ENCODE measurements around the gene ADAMTSL1. TPM values are rescaled to one million over a fixed set of nuclear protein-coding genes. Genes with fewer than 3 reads are reported as not detected.

ADAMTSL1 gene
- total RNA-seq, 2 donors from 2014 or later: 3.4 to 3.8 TPM

DNA sequence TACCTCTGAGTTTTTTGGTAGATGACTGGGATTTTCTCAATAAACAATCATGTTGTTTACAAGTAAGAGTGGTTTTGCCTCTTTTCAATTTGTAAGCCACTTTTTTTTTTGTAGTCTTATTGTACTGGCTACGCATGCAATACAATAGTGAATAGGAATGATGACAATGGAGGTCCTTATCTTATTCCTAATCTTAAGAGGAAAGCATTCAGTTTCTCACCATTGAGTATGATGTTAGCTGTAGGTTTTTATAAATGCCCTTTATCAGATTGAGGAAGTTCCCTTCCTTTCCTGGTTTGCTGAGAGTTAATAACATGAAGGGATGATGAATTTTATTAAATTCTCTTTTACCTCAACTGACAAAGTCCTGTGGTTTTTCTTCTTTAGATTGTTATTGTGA lies 155.2 kb downstream of the ADAMTSL1 start:
- DNase-seq (ENCODE audit: low spot score): no peak
- Histone ChIP-seq H3K9me3 (peaks cover 0 to 6% of the 10 kb centered on the region in 2 donors), H3K27ac (no peak overlapping the region), H3K27me3 (no peaks in the 10 kb centered on the region), H3K4me3 (no peak overlapping the region), H3K4me1 (peaks cover 0 to 5% of the 10 kb centered on the region in 2 donors), H3K36me3 (no peaks in the 10 kb centered on the region)
- TF ChIP-seq CTCF (IDR thresholded peaks at IDR 0.05): no peak

DNA sequence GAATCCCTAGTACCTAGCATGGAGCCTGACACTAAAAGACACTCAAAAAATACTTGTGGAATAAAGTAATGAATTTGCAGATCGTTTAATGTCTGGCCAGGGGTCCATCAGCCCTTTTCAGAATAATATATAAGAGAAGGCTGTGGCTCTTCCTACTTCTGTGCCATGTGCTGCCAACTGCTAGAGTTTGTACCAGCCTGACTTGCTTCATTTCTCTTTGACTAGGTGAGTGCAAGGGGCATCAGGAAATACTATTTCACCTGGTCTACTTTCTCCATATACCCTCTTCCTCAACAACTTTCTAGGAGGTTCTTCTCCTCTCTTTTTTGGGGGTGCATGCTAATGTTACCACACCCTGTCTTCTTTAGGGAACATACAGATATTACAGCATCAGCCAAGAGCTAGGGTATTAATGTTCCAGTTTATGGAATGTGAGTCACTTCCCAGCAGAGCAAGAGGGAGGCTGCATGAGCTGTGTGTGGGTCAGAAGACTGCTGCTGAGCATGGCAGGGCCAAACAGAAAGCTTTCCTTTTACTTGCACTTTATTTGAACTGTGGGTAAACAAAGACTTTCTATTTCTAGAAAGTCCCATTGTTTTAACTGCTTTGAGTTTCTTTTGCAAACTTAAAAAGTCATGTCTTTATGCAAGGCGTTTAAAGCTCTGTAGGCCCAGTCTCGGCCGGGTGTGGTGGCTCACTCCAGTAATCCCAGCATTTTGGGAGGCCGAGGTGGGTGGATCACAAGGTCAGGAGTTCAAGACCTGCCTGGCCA lies 158.9 kb downstream of the ADAMTSL1 start:
- DNase-seq (ENCODE audit: low spot score): no peak
- Histone ChIP-seq H3K36me3 (no peaks in the 10 kb centered on the region), H3K27me3 (no peaks in the 10 kb centered on the region), H3K27ac (peak overlapping the region; percentile 47 to 60), H3K4me3 (no peak overlapping the region), H3K4me1 (peaks cover 0 to 5% of the 10 kb centered on the region in 2 donors), H3K9me3 (peaks cover 0 to 1% of the 10 kb centered on the region in 2 donors)
- TF ChIP-seq CTCF (IDR thresholded peaks at IDR 0.05): no peak

- H3K4me3 ChIP-seq: no peak overlapping the region
These were observed 162.8 kb downstream of the ADAMTSL1 start for GRCh38 chr9:18636781-18637180.

GRCh38 chr9:18638371-18639249 lies 164.7 kb downstream of the ADAMTSL1 start:
- Histone ChIP-seq H3K27ac (no peak overlapping the region), H3K4me1 (no peaks in the 10 kb centered on the region), H3K9me3 (no peaks in the 10 kb centered on the region), H3K4me3 (no peak overlapping the region), H3K36me3 (no peaks in the 10 kb centered on the region), H3K27me3 (no peaks in the 10 kb centered on the region)
- TF ChIP-seq CTCF (IDR thresholded peaks at IDR 0.05): no peak
- DNase-seq (ENCODE audit: low spot score): no peak

More at GRCh38 chr9:18636781-18637180, 162.8 kb downstream of the ADAMTSL1 start:
- Histone ChIP-seq H3K9me3 (no peaks in the 10 kb centered on the region), H3K4me1 (peaks cover 0 to 5% of the 10 kb centered on the region in 2 donors), H3K27me3 (no peaks in the 10 kb centered on the region), H3K36me3 (no peaks in the 10 kb centered on the region), H3K27ac (no peak overlapping the region)
- no peak for TF ChIP-seq CTCF (IDR thresholded peaks at IDR 0.05)
- DNase-seq (ENCODE audit: low spot score): no peak

GRCh38 chr9:18639911-18640310 lies 166.0 kb downstream of the ADAMTSL1 start:
- Histone ChIP-seq H3K36me3 (no peaks in the 10 kb centered on the region), H3K9me3 (no peaks in the 10 kb centered on the region), H3K27me3 (no peaks in the 10 kb centered on the region), H3K4me1 (no peaks in the 10 kb centered on the region), H3K27ac (no peak overlapping the region), H3K4me3 (no peak overlapping the region)
- DNase-seq (ENCODE audit: low spot score): no peak
- TF ChIP-seq CTCF (IDR thresholded peaks at IDR 0.05): no peak

All from right atrium auricular region (tissue), 2 donors.